ENCODE measurements around the gene MFSD1.

DNA sequence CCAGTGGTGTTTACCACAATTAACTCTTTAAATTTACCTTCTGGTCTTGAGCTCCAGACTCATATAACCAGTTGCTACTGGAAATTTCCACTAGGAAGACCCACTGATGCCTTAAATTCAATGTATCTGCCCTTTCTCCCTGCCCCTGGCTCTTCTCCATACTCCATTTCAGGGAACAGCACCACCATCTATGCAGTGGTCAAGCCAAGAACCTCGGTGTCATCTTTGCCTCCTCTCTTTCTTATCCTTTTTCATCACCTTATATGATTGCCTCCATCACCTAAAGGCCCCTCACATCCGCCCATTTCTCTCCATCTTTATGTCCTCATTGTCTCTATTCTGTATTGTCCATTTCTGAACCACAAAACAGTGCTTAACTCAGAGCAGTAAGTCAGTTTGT lies 20.7 kb upstream of the MFSD1 start:
- TF ChIP-seq EZH2phosphoT487 (IDR thresholded peaks at IDR 0.05; ENCODE audit: borderline replicate concordance, low read depth, low read length), result no peak
- TF ChIP-seq, protein P1, sequence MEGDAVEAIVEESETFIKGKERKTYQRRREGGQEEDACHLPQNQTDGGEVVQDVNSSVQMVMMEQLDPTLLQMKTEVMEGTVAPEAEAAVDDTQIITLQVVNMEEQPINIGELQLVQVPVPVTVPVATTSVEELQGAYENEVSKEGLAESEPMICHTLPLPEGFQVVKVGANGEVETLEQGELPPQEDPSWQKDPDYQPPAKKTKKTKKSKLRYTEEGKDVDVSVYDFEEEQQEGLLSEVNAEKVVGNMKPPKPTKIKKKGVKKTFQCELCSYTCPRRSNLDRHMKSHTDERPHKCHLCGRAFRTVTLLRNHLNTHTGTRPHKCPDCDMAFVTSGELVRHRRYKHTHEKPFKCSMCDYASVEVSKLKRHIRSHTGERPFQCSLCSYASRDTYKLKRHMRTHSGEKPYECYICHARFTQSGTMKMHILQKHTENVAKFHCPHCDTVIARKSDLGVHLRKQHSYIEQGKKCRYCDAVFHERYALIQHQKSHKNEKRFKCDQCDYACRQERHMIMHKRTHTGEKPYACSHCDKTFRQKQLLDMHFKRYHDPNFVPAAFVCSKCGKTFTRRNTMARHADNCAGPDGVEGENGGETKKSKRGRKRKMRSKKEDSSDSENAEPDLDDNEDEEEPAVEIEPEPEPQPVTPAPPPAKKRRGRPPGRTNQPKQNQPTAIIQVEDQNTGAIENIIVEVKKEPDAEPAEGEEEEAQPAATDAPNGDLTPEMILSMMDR (conservative IDR thresholded peaks at IDR 0.05; ENCODE audit: low read length), result no peak
